Measurements from ENCODE around the gene SYNDIG1L. TPM values are rescaled to one million over a fixed set of nuclear protein-coding genes. Genes with fewer than 3 reads are reported as not detected.

SYNDIG1L gene
- total and polyA plus RNA-seq, 10 of the 15 experiments (the other 5 are each of a cell fraction or from before 2014, with no cell fraction given), result 0.04 TPM; not detected in 9

DNA sequence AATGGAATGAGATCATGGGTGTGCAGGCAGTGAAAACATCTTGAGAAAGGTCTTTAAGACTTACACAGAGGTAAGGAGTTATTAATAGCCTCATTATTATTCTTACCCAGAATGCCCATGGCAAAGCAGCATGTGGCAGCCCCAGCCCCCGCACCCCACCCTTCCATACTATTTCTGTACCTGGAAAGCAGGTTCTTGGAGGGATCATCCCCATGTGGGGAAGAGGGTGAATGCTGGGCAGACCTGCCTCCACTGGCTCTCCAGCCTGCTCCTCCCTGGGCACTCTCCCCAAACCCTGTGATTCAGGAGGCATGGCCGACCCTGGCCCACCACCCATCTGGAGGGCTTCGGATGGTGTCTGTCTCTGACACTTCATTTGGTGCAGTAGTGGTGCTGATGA, 38.8 kb upstream of the SYNDIG1L start (continued):
- TF ChIP-seq ATF2 (IDR thresholded peaks at IDR 0.05; ENCODE audit: low read length) (no peak), LARP7 (IDR thresholded peaks at IDR 0.05) (no peak), HCFC1 (IDR thresholded peaks at IDR 0.05; ENCODE audit: low read length) (no peak), HDGF (IDR thresholded peaks at IDR 0.05) (no peak), SMARCA5 (IDR thresholded peaks at IDR 0.05) (no peak), USF1 (IDR thresholded peaks at IDR 0.05; ENCODE audit: borderline replicate concordance, extremely low read length, insufficient read depth, low read depth, low read length) (no peak), IKZF2 (IDR thresholded peaks at IDR 0.05) (no peak), YY1 (IDR thresholded peaks at IDR 0.05; ENCODE audit: low read depth, low read length) (no peak), EED (IDR thresholded peaks at IDR 0.05; ENCODE audit: low read depth) (no peak), SMC3 (IDR thresholded peaks at IDR 0.05; ENCODE audit: borderline replicate concordance, low read length) (no peak)

DNA sequence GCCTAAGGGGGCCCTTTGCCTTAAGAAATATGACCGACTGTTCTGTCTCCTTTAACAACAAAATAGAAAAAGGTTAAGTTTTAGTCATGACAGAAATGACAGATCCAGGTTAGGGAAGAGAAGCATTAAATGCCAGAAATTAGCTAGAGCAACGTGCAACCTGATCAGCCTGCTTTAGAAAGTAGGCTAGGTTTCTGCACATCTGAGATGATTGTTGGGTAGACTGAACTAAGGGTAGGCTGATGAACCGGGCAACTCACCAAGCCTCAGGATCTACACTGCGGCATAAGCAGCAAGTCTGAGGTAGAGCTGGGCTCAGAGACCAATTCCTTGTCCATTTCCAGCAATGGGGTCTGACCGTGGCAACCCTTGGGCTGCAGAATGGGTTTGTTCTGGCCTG, 37.7 kb upstream of the SYNDIG1L start:
- 20% methylated on average over 5 of the region's 5 CpGs for WGBS (ENCODE audit: insufficient coverage, insufficient replicate concordance, low lambda C conversion rate, missing lambda C conversion rate)
- ChIA-PET RAD21 (ENCODE audit: unreplicated experiment) (no interaction called here), SMC1A (ENCODE audit: uncharacterized antibody, unreplicated experiment) (no interaction called here), POLR2A (no interaction called here), CTCF (interaction anchor here (0.5 kb wide), 1 partner anchor 353 kb away, joined by 3 read pairs; no protein-coding TSS in a partner anchor)
- no peak overlapping the region for H3K9ac ChIP-seq (ENCODE audit: control insufficient read depth, insufficient read depth, low read length)
- H3K9me3 ChIP-seq (replicated peaks; ENCODE audit: control insufficient read depth, insufficient read depth, low read length), result no peaks in the 10 kb centered on the region
- H3K27me3 ChIP-seq (replicated peaks in 1 of 2; ENCODE audit: control insufficient read depth in 2 of 2, insufficient read depth in 2 of 2, low read length in 1 of 2), result peaks cover 0 to 5% of the 10 kb centered on the region in 2 experiments; a peak in 2 of 4 replicates
- H4K20me1 ChIP-seq (ENCODE audit: control insufficient read depth, insufficient read depth), result no peaks in the 10 kb centered on the region
- no peaks in the 10 kb centered on the region for H3K36me3 ChIP-seq (ENCODE audit: control insufficient read depth in 2 of 2, insufficient read depth in 2 of 2, low read length in 1 of 2)
- BruUV-seq (replicated peaks), result no TSS peak
- intact Hi-C loops (cut with micrococcal nuclease; ENCODE audit: unreplicated experiment) (no loop called here), in situ Hi-C loops (cut with MboI) (no loop called here)
- no peak overlapping the region for H3K4me3 ChIP-seq
- no peaks in the 10 kb centered on the region for H3K4me1 ChIP-seq (ENCODE audit: control insufficient read depth, insufficient read depth, low read length)
- DNase-seq (ENCODE audit: low read depth, low spot score) (no peak), FAIRE-seq (no peak), ATAC-seq (no peak)
- H3K79me2 ChIP-seq (ENCODE audit: control insufficient read depth, insufficient read depth, low read length), result no peaks in the 10 kb centered on the region
- H3K4me2 ChIP-seq (ENCODE audit: control insufficient read depth, insufficient read depth), result no peak overlapping the region
- no peak overlapping the region for H3K27ac ChIP-seq (ENCODE audit: control insufficient read depth, insufficient read depth)
- no peak overlapping the region for H2AFZ ChIP-seq (ENCODE audit: control insufficient read depth, low read depth, low read length)
- TF ChIP-seq ATF7 (IDR thresholded peaks at IDR 0.05; ENCODE audit: low read depth) (no peak), RB1 (IDR thresholded peaks at IDR 0.05; ENCODE audit: borderline replicate concordance) (no peak), ZBTB11 (CRISPR knock-in tag; IDR thresholded peaks at IDR 0.05) (no peak), ETV6 (conservative IDR thresholded peaks at IDR 0.05 in 1 of 2, IDR thresholded peaks at IDR 0.05 in 1 of 2; ENCODE audit: borderline replicate concordance in 1 of 2, low read depth in 1 of 2) (no peak), PML (IDR thresholded peaks at IDR 0.05; ENCODE audit: low read length) (no peak), REST (IDR thresholded peaks at IDR 0.05; ENCODE audit: low read depth, low read length) (no peak)

Data from GM12878 (cell line).